NCI-H2081 treated with DMSO at 0.1 percent for 48 hours (cell line): ENCODE measurements around the gene PTPRE.

ENCODE experiments used
- DNase-seq: peaks from one replicate; lab custom pipeline; 2025; lab: John Stamatoyannopoulos, UW

Gene PTPRE

DNA sequence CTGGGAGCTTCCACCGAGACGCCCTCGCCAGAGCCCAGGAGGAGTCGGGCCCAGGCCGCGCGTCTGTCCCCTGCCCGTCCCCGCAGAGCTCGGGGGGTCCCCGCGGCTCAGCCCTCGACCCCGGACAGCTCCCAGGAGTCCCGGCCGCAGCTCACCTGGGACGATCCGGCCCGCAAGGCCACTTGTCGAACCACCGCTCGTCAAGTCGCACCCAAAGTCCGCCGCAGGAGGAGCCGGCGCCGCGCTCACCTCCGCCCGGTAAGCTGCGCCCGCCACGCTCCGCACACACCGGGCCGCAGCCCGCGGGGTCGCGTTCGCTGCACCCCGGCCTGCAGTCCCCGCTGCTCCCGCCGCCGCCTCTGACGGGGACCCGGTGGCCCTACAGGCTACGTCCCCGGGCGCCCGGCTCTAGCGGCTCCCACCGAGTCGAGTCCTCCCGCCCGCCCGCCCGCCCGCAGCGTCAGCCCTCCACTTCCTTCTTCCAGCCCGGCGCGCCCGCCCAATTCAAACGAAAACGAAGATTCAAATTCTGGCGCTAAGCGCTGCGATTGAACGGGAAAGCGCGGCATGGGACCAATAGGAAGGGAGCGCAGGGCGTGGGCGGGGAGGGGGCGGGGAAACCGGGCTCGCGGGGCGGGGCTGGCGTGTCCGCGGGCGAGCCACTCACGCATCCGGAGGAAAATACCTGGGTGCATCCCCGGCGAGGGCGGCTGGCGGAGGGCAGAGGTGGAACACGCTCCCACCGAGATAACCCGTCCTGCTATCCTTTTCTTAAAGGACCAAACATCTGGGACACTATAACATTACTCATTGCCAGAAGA lies 219.3 kb downstream of the PTPRE start, which contains the start of gene MKI67:
TSS of gene MKI67 (minus strand) at position 480 of the 821 bp plus-strand sequence. CDS start 756 bp downstream, outside the sequence.
- peak; percentile 41 for DNase-seq

DNA sequence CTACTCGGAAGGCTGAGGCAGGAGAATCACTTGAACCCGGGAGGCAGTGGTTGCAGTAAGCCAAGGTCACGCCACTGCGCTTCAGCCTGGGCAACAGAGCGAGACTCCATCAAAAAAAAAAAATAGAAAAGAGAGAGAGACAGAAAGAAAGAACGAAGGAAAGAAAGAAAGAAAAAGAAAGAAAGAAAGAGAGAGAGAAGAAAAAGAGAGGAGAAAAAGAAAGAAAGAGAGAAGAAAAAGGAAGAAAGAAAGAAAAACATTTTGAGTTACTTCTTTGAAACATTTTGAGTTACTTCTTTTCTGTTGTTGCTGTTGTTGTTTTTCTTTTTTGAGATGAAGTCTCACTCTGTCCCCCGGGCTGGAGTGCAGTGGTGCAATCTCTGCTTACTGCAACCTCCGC lies 221.7 kb downstream of the PTPRE start:
- no peak for DNase-seq

DNA sequence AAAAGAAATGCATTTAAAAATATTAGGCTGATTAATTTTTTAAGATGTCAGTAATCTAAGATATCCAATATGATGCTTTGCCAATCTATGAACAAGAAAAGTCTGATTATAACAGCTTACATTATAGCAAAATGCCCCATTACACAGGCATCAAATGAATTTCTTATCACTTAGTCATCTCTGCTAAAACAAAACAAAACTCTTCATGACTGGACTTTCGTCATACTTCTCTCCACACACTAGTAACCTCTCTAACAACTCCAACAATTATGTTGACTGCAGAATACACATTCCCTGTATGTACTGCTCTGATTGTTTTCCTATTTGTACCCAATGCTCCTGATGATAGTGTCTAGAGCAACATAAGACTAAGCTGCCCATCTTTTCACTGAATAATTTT lies 223.1 kb downstream of the PTPRE start:
- no peak for DNase-seq
